Neuronal stem cell (in vitro differentiated cells): ENCODE data around the gene FADS3.

Experiments used
- DNase-seq: peaks from one replicate; pipeline ENCODE4 v3.0.0-alpha.2; 2013; ENCODE audit warnings: low spot score
- H2AFZ ChIP-seq: one replicate; pipeline ENCODE4 v1.6.1; 2013; ENCODE audit warnings: mild to moderate bottlenecking, low read length, inconsistent platforms
- H2AK5ac ChIP-seq: 2 replicates; pipeline ENCODE4 v1.6.1; 2013; ENCODE audit warnings: low read depth, mild to moderate bottlenecking, inconsistent platforms, low read length, moderate library complexity, mixed read lengths
- H2BK120ac ChIP-seq: 2 replicates; pipeline ENCODE4 v1.6.1; 2013; ENCODE audit warnings: low read depth, mild to moderate bottlenecking, inconsistent platforms, low read length, moderate library complexity, mixed read lengths
- H2BK12ac ChIP-seq: one replicate; pipeline ENCODE4 v1.6.1; 2013; ENCODE audit warnings: low read length, inconsistent platforms
- H2BK15ac ChIP-seq: 2 replicates; pipeline ENCODE4 v1.6.1; 2013; ENCODE audit warnings: mild to moderate bottlenecking, low read length, inconsistent platforms, mixed read lengths
- H2BK5ac ChIP-seq: one replicate; pipeline ENCODE4 v1.6.1; 2013; ENCODE audit warnings: inconsistent platforms, mild to moderate bottlenecking, low read length, moderate library complexity
- H3K14ac ChIP-seq: one replicate; pipeline ENCODE4 v1.6.1; 2013; ENCODE audit warnings: low read length, inconsistent platforms
- H3K18ac ChIP-seq: 2 replicates; pipeline ENCODE4 v1.6.1; 2013; ENCODE audit warnings: low read length, inconsistent platforms
- H3K23ac ChIP-seq: 2 replicates; pipeline ENCODE4 v1.6.1; 2013; ENCODE audit warnings: low read depth, mild to moderate bottlenecking, mixed read lengths, low read length, inconsistent platforms; ENCODE audit not compliant: poor library complexity
- H3K27ac ChIP-seq: replicated peaks from 3 replicates; pipeline ENCODE4 v1.5.1; 2013; ENCODE audit warnings: low read length, inconsistent platforms
- H3K27me3 ChIP-seq, 3 experiments: 2 replicates each; pipeline ENCODE4 v1.6.1; 2013; ENCODE audit warnings: low read length in 3 of 3, mild to moderate bottlenecking in 2 of 3, inconsistent platforms in 1 of 3, low read depth in 1 of 3, mixed read lengths in 1 of 3, moderate library complexity in 1 of 3; ENCODE audit not compliant: control insufficient read depth in 3 of 3, insufficient read depth in 3 of 3
- H3K36me3 ChIP-seq, 2 donors: replicated peaks in 1 of 2; 2 replicates each; pipeline ENCODE4 v1.6.1; 2013; ENCODE audit warnings: low read length in 2 of 2; ENCODE audit not compliant: control insufficient read depth in 2 of 2, insufficient read depth in 2 of 2
- H3K4ac ChIP-seq: 2 replicates; pipeline ENCODE4 v1.6.1; 2013; ENCODE audit warnings: inconsistent platforms, mild to moderate bottlenecking, low read length, moderate library complexity
- H3K4me1 ChIP-seq, 2 donors: 1 replicate in 1 of 2; 2 replicates in 1 of 2; pipeline ENCODE4 v1.6.1; 2013; ENCODE audit warnings: low read length in 2 of 2, low read depth in 1 of 2; ENCODE audit not compliant: control insufficient read depth in 2 of 2, insufficient read depth in 1 of 2
- H3K4me2 ChIP-seq: one replicate; pipeline ENCODE4 v1.6.1; 2013; ENCODE audit warnings: mild to moderate bottlenecking, low read length, inconsistent platforms; ENCODE audit not compliant: insufficient read depth, poor library complexity, severe bottlenecking
- H3K4me3 ChIP-seq, 2 donors: 2 replicates each; pipeline ENCODE4 v1.5.1; 2013; ENCODE audit warnings: low read length in 2 of 2, mild to moderate bottlenecking in 2 of 2, inconsistent platforms in 1 of 2, moderate library complexity in 1 of 2
- H3K79me1 ChIP-seq: one replicate; pipeline ENCODE4 v1.6.1; 2013; ENCODE audit warnings: low read depth, mild to moderate bottlenecking, inconsistent platforms, low read length, moderate library complexity
- H3K9ac ChIP-seq: one replicate; pipeline ENCODE4 v1.6.1; 2013; ENCODE audit warnings: mild to moderate bottlenecking, low read depth, low read length, inconsistent platforms; ENCODE audit not compliant: poor library complexity
- H3K9me3 ChIP-seq, 2 donors: replicated peaks in 1 of 2; 2 replicates each; pipeline versions ENCODE3 to v1.6.1; 2013; ENCODE audit warnings: low read length in 2 of 2, mild to moderate bottlenecking in 2 of 2, inconsistent platforms in 1 of 2, low read depth in 1 of 2, mixed read lengths in 1 of 2, moderate library complexity in 1 of 2; ENCODE audit not compliant: control insufficient read depth in 2 of 2, insufficient read depth in 1 of 2
- H4K8ac ChIP-seq: one replicate; pipeline ENCODE4 v1.6.1; 2013; ENCODE audit warnings: low read depth, mild to moderate bottlenecking, inconsistent platforms, low read length, moderate library complexity
- H4K91ac ChIP-seq: one replicate; pipeline ENCODE4 v1.6.1; 2013; ENCODE audit warnings: low read length, low read depth, mild to moderate bottlenecking, inconsistent platforms; ENCODE audit not compliant: poor library complexity
- WGBS, 2 donors: extraction: QIAGEN DNeasy Blood & Tissue Kit; methylation state at CpG; one replicate each; pipeline ENCODE4 v1.1.7; 2013; ENCODE audit warnings: missing lambda C conversion rate in 2 of 2, mixed read lengths in 1 of 2; ENCODE audit not compliant: insufficient read length in 2 of 2, insufficient replicate concordance in 1 of 2; ENCODE audit errors: extremely low coverage in 2 of 2; 5-methylcytosine and 5-hydroxymethylcytosine counted together

The FADS3 gene

DNA sequence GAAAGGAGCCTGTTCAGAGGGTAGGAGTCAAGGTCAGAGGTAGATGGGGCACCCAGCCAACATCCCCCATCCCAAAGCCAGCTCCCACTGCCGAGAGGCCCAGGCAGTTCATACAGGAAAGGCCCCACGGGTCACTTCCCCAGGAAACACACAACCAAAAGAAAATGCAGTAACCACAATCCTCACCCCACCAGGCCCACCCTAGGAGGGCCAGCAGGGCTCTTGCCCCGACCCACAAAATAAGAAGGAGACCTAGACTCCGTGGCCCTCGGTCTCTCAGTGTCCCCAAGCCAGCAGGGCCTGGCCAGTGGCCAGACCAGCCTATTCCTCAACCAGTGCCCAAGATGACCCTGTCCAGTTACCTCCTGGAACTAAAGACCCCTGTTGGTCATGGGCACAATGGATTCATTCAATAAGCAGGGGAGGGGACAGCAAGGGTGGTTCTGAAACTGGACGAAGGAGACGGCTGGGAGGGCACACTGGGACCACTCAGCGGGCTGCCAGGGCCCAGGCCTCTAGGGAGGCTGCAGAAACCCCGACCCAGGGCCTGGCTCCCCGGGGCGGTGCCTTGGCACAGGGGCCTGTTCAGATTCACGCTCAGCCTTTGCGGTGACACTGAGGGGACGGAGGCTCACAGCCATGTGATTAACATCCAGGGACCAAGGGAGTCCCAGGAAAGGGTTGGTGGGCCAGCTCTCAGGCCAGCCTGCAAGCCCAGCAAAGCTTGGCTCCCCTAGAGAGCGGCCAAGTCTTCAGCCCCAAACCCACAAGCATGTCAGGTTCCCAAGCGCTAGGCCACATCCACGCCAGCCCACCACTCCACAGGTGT, 20.6 kb upstream of the FADS3 start:
- Histone ChIP-seq H2AK5ac (peak overlapping the region; percentile 9), H3K14ac (no peak overlapping the region), H2BK12ac (no peak overlapping the region), H3K4me2 (no peak overlapping the region), H3K18ac (no peak overlapping the region), H2AFZ (no peak overlapping the region), H2BK15ac (no peak overlapping the region), H4K91ac (no peak overlapping the region), H3K4me3 (no peak overlapping the region), H3K9me3 (no peaks in the 10 kb centered on the region), H2BK5ac (no peak overlapping the region), H3K4ac (no peak overlapping the region), H4K8ac (no peak overlapping the region), H3K23ac (no peak overlapping the region), H3K4me1 (peaks cover 3 to 5% of the 10 kb centered on the region in 2 donors), H2BK120ac (no peak overlapping the region), H3K27ac (no peak overlapping the region), H3K79me1 (no peaks in the 10 kb centered on the region), H3K36me3 (no peaks in the 10 kb centered on the region), H3K9ac (no peak overlapping the region), H3K27me3 (peaks cover 3 to 45% (median 10%) of the 10 kb centered on the region in 3 experiments)
- DNase-seq, result no peak
- no CpG with 5 or more reads among the region's 17 CpGs for WGBS, 2 donors

- no peak overlapping the region for H3K18ac ChIP-seq
- no peak overlapping the region for H2BK15ac ChIP-seq
Measured at GRCh38 chr11:61911128-61911700, 19.9 kb upstream of the FADS3 start.

DNA sequence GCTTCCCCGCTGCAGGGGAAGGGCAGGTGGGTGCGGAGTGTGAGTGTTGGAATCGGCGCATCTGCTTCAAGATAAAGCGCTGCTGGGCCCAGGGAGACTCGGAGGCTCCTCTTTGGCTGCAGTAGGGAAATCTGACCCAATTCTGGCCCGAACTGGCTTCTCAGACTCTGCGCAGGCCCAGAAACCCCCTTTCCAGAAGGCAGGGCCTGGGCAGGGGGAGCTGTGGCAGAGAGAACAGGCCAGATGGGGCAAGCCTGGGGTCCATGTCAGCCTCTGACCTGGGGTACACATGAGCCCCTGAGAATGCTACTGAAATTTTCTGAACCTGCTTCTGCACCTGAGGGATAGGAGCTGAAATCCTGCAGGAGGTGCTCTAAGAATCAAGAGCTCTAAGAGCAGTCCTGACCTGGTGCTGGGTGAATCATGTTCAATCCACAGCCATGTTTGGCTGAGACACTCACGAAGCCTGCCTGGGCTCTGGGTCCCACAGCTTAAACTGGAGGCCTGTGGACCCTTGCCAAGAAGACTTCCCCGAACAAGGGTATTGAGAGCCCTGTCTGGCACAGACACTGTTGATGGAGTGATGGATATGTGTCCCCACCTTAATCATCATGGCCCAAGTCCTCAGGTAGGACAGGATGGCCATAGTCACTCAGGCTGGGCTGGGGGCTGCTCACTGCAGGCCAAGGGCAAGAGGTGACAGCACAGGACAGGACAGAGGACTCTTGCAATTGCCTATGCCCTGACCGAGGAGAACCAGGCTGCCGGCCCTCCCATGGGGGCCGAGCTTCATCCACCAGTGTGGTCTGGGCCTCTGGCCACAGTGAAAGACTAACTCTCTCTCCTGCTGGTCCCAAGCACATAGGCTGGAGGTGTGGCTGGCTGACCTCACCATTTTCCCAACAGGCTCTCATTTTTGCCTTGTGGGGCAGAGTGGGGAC, 19.1 kb upstream of the FADS3 start:
- H3K9me3 ChIP-seq, result no peaks in the 10 kb centered on the region
- peak overlapping the region; percentile 9 for H2BK15ac ChIP-seq
- H2AFZ ChIP-seq, result no peak overlapping the region
- no peak overlapping the region for H3K23ac ChIP-seq
- no peak overlapping the region for H3K4me3 ChIP-seq
- peak overlapping the region; percentile 42 for H3K18ac ChIP-seq
- H3K27ac ChIP-seq, result no peak overlapping the region
- no peaks in the 10 kb centered on the region for H3K36me3 ChIP-seq
- peaks cover 0 to 33% (median 2%) of the 10 kb centered on the region in 3 experiments for H3K27me3 ChIP-seq
- WGBS, 2 donors, result no CpG with 5 or more reads among the region's 13 CpGs
- peak overlapping the region; percentile 10 for H3K14ac ChIP-seq
- H2AK5ac ChIP-seq, result no peak overlapping the region
- H3K4ac ChIP-seq, result no peak overlapping the region
- H3K9ac ChIP-seq, result no peak overlapping the region
- no peak overlapping the region for H3K4me2 ChIP-seq
- peaks cover 3 to 5% of the 10 kb centered on the region in 2 donors for H3K4me1 ChIP-seq
- H2BK12ac ChIP-seq, result no peak overlapping the region
- no peak overlapping the region for H4K91ac ChIP-seq
- H2BK5ac ChIP-seq, result no peak overlapping the region
- no peaks in the 10 kb centered on the region for H3K79me1 ChIP-seq
- H2BK120ac ChIP-seq, result no peak overlapping the region
- DNase-seq, result no peak
- H4K8ac ChIP-seq, result no peak overlapping the region

More at GRCh38 chr11:61911128-61911700, 19.9 kb upstream of the FADS3 start:
- Histone ChIP-seq H4K8ac (no peak overlapping the region), H2AFZ (no peak overlapping the region), H3K9me3 (no peaks in the 10 kb centered on the region), H3K36me3 (no peaks in the 10 kb centered on the region), H4K91ac (no peak overlapping the region), H2BK5ac (no peak overlapping the region), H3K4ac (no peak overlapping the region), H3K23ac (no peak overlapping the region), H2BK120ac (no peak overlapping the region), H2BK12ac (no peak overlapping the region), H3K79me1 (no peaks in the 10 kb centered on the region), H3K14ac (no peak overlapping the region), H3K9ac (no peak overlapping the region), H3K4me3 (no peak overlapping the region), H2AK5ac (no peak overlapping the region), H3K4me2 (no peak overlapping the region), H3K27me3 (peaks cover 0 to 38% (median 3%) of the 10 kb centered on the region in 3 experiments), H3K27ac (no peak overlapping the region), H3K4me1 (peaks cover 3 to 5% of the 10 kb centered on the region in 2 donors)
- DNase-seq, result no peak
- WGBS, 2 donors, result no CpG with 5 or more reads among the region's 7 CpGs
